HG02973 (cell line): ENCODE data around the gene SPRED2.

Source experiments
- ATAC-seq: cut with Tn5 transposase; IDR thresholded peaks from one replicate; pipeline ENCODE4 v1.9.1; 2021; ENCODE audit warnings: moderate library complexity; ENCODE audit not compliant: unreplicated experiment

SPRED2 gene, protein sequence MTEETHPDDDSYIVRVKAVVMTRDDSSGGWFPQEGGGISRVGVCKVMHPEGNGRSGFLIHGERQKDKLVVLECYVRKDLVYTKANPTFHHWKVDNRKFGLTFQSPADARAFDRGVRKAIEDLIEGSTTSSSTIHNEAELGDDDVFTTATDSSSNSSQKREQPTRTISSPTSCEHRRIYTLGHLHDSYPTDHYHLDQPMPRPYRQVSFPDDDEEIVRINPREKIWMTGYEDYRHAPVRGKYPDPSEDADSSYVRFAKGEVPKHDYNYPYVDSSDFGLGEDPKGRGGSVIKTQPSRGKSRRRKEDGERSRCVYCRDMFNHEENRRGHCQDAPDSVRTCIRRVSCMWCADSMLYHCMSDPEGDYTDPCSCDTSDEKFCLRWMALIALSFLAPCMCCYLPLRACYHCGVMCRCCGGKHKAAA

DNA sequence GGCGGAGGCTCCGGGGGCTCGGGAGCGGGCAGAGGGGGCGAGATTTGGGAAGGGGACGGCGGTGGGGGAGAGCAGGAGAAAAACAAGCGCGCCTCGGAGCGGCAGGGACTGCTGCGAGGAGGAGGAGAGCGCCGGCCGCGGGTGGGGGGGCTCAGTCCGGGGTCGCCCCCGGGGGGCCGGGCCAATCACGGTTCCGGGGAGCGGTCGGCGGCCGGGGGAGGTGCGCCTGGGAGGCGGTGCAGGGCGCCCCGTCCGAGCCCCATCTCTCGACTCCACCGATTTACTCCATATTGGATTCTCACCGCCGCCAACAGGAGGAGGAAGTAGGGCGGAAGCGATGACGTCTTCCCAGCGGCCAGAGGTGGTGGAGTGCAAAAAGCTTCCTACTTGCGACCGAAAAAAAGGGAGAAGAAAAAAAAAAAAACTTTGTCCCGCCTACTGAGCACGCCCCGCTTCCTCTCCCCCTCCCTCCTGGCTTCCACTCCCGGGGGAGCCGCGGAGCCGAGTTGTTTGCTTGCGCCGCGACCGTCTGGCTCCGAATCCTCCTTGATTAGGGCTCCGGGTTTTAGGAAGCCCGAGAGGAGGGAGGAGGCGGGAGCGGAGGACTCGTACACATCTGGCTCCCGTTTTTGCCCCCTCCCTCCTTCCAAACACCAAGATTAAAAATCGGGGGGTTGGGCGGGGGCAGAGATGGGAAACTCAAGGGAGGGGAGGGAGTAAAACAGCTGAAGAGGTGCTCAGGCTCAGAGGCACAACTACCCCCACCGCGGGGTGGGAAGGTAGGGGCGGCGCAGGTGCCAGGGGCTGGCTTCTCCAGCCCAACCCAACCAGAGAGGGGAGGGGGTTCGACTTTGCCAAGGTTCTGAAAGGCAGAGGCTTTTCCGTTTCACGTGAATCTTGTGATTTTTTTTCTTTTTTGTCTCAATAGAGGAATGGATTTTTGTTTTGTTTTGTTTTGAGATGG is at the start of gene SPRED2:
TSS of gene SPRED2 (minus strand) at position 373 of the 964 bp plus-strand sequence. CDS start 612 bp downstream, outside the sequence.
- peak; percentile 26 for ATAC-seq

GRCh38 chr2:65481961-65482360 is 49.6 kb upstream of the SPRED2 start:
- no peak for ATAC-seq

DNA sequence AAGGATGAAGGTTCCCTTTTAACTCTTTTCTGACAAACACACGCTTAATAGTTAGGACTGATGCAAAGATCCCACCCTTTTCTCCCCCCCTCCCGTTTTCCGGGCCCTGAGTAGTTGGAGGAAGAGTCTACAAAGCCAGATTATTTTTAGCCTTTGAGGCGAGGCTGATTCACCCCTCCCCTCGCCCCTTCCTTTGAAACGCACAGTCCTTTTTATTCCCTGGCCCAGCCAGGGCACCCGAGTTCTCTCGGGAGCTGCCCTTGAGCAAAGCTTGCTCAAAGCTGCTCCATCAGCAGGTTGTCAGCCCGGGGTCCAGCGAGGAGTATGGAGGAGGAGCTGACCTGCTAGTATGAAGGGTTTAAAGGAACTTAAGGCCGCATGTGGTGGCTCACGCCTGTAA is 47.1 kb upstream of the SPRED2 start:
- ATAC-seq, result no peak

DNA sequence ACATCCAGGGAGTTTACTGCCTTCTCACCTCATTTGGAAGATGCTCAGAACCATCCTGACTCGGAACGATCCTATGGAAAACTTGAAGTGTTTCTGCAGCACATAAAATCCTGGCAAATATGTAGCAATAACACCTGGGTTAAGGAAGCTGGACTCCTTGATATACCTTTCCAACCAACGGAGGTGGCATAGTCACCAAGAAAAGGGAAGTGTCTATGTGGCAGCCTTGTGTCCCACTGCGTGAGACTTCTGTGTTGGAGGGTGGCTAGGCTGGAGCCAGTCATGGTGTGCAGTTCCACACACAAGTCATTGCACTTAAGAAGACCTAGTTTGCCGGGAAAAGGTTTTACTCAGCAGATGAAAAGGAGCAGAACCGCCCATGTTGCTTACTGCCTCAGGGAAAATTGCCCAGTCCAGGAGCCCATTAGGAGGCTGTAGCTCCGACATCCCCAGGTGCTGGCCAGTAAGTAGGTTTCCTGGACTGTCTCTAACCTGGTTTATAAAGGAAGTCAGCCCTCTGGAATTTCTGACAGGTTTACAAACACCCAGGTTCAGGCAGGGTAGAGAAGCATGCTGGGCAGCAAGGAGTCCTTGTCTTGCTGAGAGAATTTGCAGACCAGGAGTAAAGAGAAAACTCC is 46.2 kb upstream of the SPRED2 start:
- ATAC-seq, result no peak

DNA sequence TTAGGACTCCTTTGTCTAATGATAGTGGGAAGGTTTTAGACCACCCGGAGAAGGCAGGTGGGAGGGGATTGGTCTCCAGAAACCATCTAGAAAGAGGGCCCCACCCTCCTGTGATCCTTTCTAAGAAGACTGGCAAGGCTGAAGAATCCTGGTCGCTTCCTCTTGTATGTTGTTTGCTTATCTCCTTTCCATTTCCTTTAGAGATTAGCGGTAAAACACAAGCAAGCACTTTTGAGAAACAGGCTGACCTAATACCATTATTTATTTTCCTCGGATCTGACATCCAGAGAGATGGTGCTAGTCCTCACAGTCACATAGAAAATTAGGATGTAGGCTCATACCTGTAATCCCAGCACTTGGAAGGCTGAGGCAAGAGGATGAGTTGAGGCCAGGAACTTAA is 45.2 kb upstream of the SPRED2 start:
- no peak for ATAC-seq

GRCh38 chr2:65476778-65477177 is 44.4 kb upstream of the SPRED2 start:
- no peak for ATAC-seq

- ATAC-seq, result no peak
These were observed 42.6 kb upstream of the SPRED2 start for GRCh38 chr2:65475000-65475399.

DNA sequence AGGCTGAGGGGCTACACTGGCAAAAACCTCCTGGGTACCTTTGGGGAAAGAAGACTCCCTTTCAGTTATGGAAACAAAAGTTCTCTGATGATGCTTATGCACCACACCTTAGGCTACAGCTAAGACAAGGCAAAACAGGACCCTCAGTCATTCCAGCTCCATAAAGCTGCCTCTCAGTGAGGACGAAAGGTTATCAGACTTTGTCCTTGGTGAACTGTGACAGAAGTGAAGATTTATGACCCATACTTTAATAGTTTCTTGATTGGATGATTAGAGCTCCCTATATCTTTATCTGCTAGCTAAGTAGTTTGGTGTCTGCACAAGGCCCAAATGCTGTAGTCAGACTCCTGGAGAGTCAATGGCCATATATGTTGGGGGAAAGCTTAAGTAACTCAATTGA is 40.6 kb upstream of the SPRED2 start:
- no peak for ATAC-seq

GRCh38 chr2:65471409-65471808 is 39.0 kb upstream of the SPRED2 start:
- no peak for ATAC-seq

DNA sequence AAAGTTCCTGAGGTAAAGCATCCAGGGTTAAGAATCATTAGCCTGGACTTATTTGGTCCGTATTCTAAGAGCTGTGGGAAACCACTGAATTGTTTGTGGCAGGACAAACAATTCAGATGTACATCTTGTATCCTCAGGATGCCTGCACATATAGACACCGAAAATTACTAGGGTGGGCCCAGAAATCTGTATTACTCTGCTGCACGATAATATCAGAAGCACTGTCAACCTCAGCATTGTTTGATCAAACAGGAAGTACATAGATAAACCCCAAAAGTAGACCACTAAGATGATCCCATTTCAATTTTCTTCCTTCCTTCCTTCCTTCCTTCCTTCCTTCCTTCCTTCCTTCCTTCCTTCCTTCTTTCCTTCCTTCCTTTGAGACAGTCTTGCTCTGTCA is 34.2 kb upstream of the SPRED2 start:
- ATAC-seq, result no peak

DNA sequence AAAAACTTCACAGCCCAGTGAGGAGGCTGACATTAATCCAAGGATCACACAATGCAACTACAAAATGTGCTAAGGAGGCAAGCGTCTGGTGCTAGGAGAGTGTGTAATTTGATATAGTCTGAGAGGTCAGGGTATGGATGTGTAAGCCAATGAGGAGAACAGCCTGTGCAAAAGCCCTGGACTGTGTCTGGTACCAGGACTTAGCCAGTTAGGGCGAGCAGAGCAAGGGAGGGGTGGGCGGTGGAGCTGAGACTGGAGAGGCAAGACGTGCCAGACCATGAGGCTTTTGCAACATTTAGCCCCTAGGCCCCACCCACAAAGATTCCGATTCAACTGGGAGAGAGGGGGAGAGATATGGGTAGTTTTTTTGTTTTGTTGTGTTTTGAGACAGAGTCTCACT is 33.5 kb upstream of the SPRED2 start:
- no peak for ATAC-seq

DNA sequence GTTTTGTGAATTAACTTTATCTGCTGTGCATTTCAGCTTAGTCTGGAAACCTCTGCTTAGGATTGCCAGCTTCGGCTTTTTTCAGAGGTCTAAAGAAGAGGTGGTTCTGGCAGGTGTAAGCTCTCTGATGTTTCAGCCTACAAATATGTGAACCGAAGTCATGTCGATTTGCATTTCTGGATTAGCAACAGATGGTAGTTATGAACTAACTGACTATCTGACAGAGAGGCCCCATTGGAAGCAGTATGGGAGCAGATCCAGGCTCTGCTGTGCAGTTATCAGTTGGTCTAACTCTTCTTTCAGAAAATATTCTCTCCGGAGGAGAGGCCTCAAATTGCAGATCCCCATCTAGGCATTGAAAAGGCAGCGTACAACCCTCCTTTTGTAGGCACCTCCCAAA is 32.7 kb upstream of the SPRED2 start:
- ATAC-seq, result no peak

DNA sequence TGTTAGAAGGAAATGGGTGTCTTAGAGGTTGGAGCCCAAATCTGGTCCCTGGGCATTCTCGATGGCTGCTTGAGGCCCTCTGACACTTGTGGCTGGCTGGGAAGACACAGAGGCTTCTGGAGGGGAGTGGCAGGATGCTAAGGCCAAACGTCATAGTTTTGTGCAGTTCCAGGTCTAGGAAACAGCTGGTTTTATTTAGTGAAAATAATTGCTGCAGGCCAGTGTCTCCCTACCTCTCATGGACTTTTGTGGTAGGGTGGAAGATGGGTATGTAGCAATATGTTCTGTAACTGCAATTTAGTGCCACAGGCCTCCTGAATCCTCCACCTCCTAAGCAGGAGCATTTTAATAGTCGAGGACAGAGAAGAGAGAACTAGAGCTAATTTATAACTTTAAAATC is 32.2 kb upstream of the SPRED2 start:
- ATAC-seq, result no peak

DNA sequence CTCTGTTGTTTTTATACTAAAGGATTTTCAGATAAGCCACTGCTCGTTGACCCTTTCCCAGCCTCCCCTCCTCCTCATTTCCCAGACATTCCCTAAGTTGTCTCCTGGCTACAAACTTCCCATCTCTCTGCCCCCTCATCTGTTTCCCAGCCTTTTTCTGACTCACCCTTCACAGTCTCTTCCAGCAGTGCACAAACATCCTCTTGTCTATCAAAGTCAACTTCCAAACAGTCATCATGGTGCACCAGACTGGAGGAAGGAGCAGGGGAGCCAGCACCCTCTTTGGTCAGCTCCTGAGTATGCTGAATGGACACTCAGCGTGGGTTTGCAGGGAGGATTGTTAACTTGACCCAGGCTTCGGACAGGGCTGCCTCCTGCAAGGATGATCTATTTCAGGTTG is 26.6 kb upstream of the SPRED2 start:
- ATAC-seq, result no peak

- ATAC-seq, result no peak
These were observed 24.5 kb upstream of the SPRED2 start for GRCh38 chr2:65456886-65457285.

DNA sequence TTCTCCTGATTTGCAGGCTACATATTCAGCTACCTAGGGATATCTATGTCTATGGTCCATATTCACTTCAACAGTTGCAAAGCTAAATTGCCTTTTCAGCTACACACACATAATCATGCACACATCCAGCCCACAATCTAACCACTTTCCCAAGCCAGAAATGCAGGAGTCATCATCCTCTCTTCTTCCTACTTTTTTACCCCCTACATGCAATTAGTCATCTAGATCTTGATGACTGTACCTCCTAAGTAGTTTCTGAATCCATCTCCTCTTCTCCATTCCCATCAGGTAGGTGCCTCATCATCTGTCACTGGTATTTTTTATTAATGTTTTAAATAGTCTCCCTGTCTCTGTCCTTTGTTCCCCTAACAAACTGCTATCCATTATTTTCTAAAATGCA is 23.7 kb upstream of the SPRED2 start:
- no peak for ATAC-seq

- ATAC-seq, result no peak
These were observed 21.5 kb upstream of the SPRED2 start for GRCh38 chr2:65453916-65454315.

- ATAC-seq, result no peak
These were observed 19.9 kb upstream of the SPRED2 start for GRCh38 chr2:65452150-65452895.

- ATAC-seq, result no peak
These were observed 18.4 kb upstream of the SPRED2 start for GRCh38 chr2:65450810-65451209.

- ATAC-seq, result no peak
These were observed 18.0 kb upstream of the SPRED2 start for GRCh38 chr2:65450393-65450792.
